IMR-90 (cell line): ENCODE data around the gene FAM53B. TPM values are rescaled to one million over a fixed set of nuclear protein-coding genes. Genes with fewer than 3 reads are reported as not detected.

Experiments
- ATAC-seq: fragments of 200-7000 bp; cut with Tn5 transposase; 2 replicates; pipeline ENCODE4 v1.9.1; 2020; ENCODE audit warnings: low read depth, mild to moderate bottlenecking, moderate library complexity
- BruUV-seq: library from RNA; stranded (reverse); fragments of 400-500 nt; replicated peaks from 2 replicates; lab custom pipeline; 2021; lab: Mats Ljungman, UMichigan
- CTCF ChIA-PET: fragments of 300-600 bp; formaldehyde crosslinking; extraction: SDS; loops from one replicate; lab custom pipeline; 2021; ENCODE audit warnings: antibody characterized with exemption; lab: Yijun Ruan, JAX
- POLR2A ChIA-PET: fragments of 300-600 bp; sonication (Branson Sonifier 250); formaldehyde crosslinking; loops from one replicate; lab custom pipeline; 2022; ENCODE audit warnings: antibody characterized with exemption; ENCODE audit not compliant: unreplicated experiment; lab: Charles Lee
- DNase-seq: peaks from one replicate; pipeline ENCODE4 v3.0.0; 2013
- H2AFZ ChIP-seq: replicated peaks from 2 replicates; pipeline ENCODE3; 2013; ENCODE audit warnings: low read length, mild to moderate bottlenecking; ENCODE audit not compliant: poor library complexity
- H2AK5ac ChIP-seq: 2 replicates; pipeline ENCODE4 v1.6.1; 2013; ENCODE audit warnings: low read depth, low read length, inconsistent platforms
- H2AK9ac ChIP-seq: replicated peaks from 2 replicates; pipeline ENCODE3; 2013; ENCODE audit warnings: mild to moderate bottlenecking, low read depth, low read length, moderate library complexity; ENCODE audit not compliant: poor library complexity
- H2BK120ac ChIP-seq: 2 replicates; pipeline ENCODE4 v1.6.1; 2013; ENCODE audit warnings: low read depth, low read length, inconsistent platforms
- H2BK15ac ChIP-seq: 3 replicates; pipeline ENCODE4 v1.6.1; 2013; ENCODE audit warnings: low read depth, low read length, inconsistent platforms
- H2BK20ac ChIP-seq: 2 replicates; pipeline ENCODE4 v1.6.1; 2013; ENCODE audit warnings: low read depth, mild to moderate bottlenecking, inconsistent platforms, low read length, moderate library complexity
- H2BK5ac ChIP-seq: 2 replicates; pipeline ENCODE4 v1.6.1; 2013; ENCODE audit warnings: mild to moderate bottlenecking, low read depth, low read length, inconsistent platforms; ENCODE audit not compliant: poor library complexity, severe bottlenecking
- H3K14ac ChIP-seq: replicated peaks from 2 replicates; pipeline ENCODE4 v1.6.1; 2013; ENCODE audit warnings: low read depth, low read length, inconsistent platforms
- H3K18ac ChIP-seq: 2 replicates; pipeline ENCODE4 v1.6.1; 2013; ENCODE audit warnings: low read depth, low read length, control low read depth
- H3K23ac ChIP-seq: 2 replicates; pipeline ENCODE4 v1.6.1; 2013; ENCODE audit warnings: low read depth, low read length, inconsistent platforms
- H3K27ac ChIP-seq: 2 replicates; pipeline ENCODE4 v1.5.1; 2013; ENCODE audit warnings: mild to moderate bottlenecking, control low read depth, low read length; ENCODE audit not compliant: insufficient read depth
- H3K27me3 ChIP-seq: 2 replicates; pipeline ENCODE4 v1.6.1; 2013; ENCODE audit warnings: low read length; ENCODE audit not compliant: control insufficient read depth, insufficient read depth
- H3K36me3 ChIP-seq: 2 replicates; pipeline ENCODE4 v1.6.1; 2013; ENCODE audit warnings: low read length, mixed read lengths; ENCODE audit not compliant: control insufficient read depth, insufficient read depth
- H3K4ac ChIP-seq: 2 replicates; pipeline ENCODE4 v1.6.1; 2013; ENCODE audit warnings: low read depth, low read length, inconsistent platforms
- H3K4me1 ChIP-seq: 2 replicates; pipeline ENCODE4 v1.6.1; 2013; ENCODE audit warnings: low read length, mixed read lengths; ENCODE audit not compliant: control insufficient read depth, insufficient read depth
- H3K4me2 ChIP-seq: 2 replicates; pipeline ENCODE4 v1.6.1; 2013; ENCODE audit warnings: low read depth, mild to moderate bottlenecking, control low read depth, low read length, moderate library complexity
- H3K4me3 ChIP-seq: 2 replicates; pipeline ENCODE4 v1.5.1; 2013; ENCODE audit warnings: low read depth, mild to moderate bottlenecking, control low read depth, low read length, moderate library complexity; ENCODE audit not compliant: insufficient read depth
- H3K56ac ChIP-seq: 2 replicates; pipeline ENCODE4 v1.6.1; 2013; ENCODE audit warnings: low read length, inconsistent platforms; ENCODE audit not compliant: insufficient read depth; ENCODE audit errors: extremely low read depth
- H3K79me1 ChIP-seq, 2 experiments: 2 replicates each; pipeline ENCODE4 v1.6.1; 2013; ENCODE audit warnings: low read length in 2 of 2, inconsistent platforms in 1 of 2, low read depth in 1 of 2
- H3K9ac ChIP-seq: 2 replicates; pipeline ENCODE4 v1.6.1; 2013; ENCODE audit warnings: low read depth, low read length, control low read depth
- H3K9me1 ChIP-seq: 2 replicates; pipeline ENCODE4 v1.6.1; 2013; ENCODE audit warnings: low read length, inconsistent platforms; ENCODE audit not compliant: insufficient read depth
- H3K9me3 ChIP-seq: 2 replicates; pipeline ENCODE4 v1.6.1; 2013; ENCODE audit warnings: low read length; ENCODE audit not compliant: control insufficient read depth, insufficient read depth
- H4K20me1 ChIP-seq: 2 replicates; pipeline ENCODE4 v1.6.1; 2013; ENCODE audit warnings: low read length, inconsistent platforms; ENCODE audit not compliant: insufficient read depth
- H4K5ac ChIP-seq: 2 replicates; pipeline ENCODE4 v1.6.1; 2013; ENCODE audit warnings: mild to moderate bottlenecking, low read depth, low read length, control low read depth
- H4K8ac ChIP-seq, 2 experiments: 2 replicates each; pipeline ENCODE4 v1.6.1; 2013; ENCODE audit warnings: low read depth in 2 of 2, low read length in 2 of 2, control low read depth in 1 of 2, inconsistent platforms in 1 of 2
- H4K91ac ChIP-seq: 2 replicates; pipeline ENCODE4 v1.6.1; 2013; ENCODE audit warnings: low read depth, low read length, inconsistent platforms; ENCODE audit not compliant: insufficient read depth
- FOS ChIP-seq: fragments of 150-350 bp; IDR thresholded peaks from 2 replicates; pipeline ENCODE4 v1.6.1; 2016; ENCODE audit warnings: low read depth, low read length
- MXI1 ChIP-seq: IDR thresholded peaks from 2 replicates; pipeline ENCODE4 v1.6.1; 2012; ENCODE audit warnings: low read depth, mild to moderate bottlenecking, low read length, moderate library complexity, borderline replicate concordance
- WGBS, 2 experiments: methylation state at CpG; one replicate each; pipeline versions ENCODE4 v1.1.5 to v1.1.7; 2013; ENCODE audit warnings: missing lambda C conversion rate in 2 of 2; ENCODE audit not compliant: insufficient read length in 1 of 2; ENCODE audit errors: extremely low coverage in 2 of 2; 5-methylcytosine and 5-hydroxymethylcytosine counted together
- dilution Hi-C: fragments of 300-500 bp; cut with HindIII; formaldehyde crosslinking; loops from one replicate; pipeline ENCODE4 v1.14.3; 2018; ENCODE audit warnings: low sequenced_read_pairs; ENCODE audit not compliant: unreplicated experiment
- in situ Hi-C: fragments of 300-500 bp; cut with MboI; formaldehyde crosslinking; loops from 3 replicates; pipeline ENCODE4 v1.14.3; 2019; ENCODE audit warnings: low sequenced_read_pairs, inconsistent platforms, mixed read lengths
- intact Hi-C: fragments of 100-400 bp; cut with micrococcal nuclease; formaldehyde crosslinking; loops from 2 replicates; pipeline ENCODE4 v1.10.0; 2022
- polyA plus RNA-seq, 3 experiments: library from polyadenylated mRNA; depleted of rRNA; stranded (reverse); fragments of >200 nt; gene quantifications; 2 replicates each; pipeline ENCODE4 v1.2.3, GENCODE V29; 2012; ENCODE audit warnings: low replicate concordance in 1 of 3
- total RNA-seq: library from RNA; depleted of rRNA; stranded (reverse); fragments of >200 nt; gene quantifications from 2 replicates; pipeline ENCODE4 v1.2.3, GENCODE V29; 2012

FAM53B gene
- total and polyA plus RNA-seq, 2 of the 4 experiments (the other 2 are of a cell fraction), result 3.8 to 5.7 TPM

- ChIA-PET POLR2A (no interaction called here), CTCF (no interaction called here)
- Histone ChIP-seq H3K18ac (no peak overlapping the region), H4K5ac (no peak overlapping the region), H2BK15ac (no peak overlapping the region), H3K4me1 (peaks cover 13% of the 10 kb centered on the region; the same call in 1 of the 2 replicates), H3K9ac (no peak overlapping the region), H3K56ac (no peak overlapping the region), H3K9me1 (peaks cover 3% of the 10 kb centered on the region), H2AK5ac (no peak overlapping the region), H2BK120ac (no peak overlapping the region), H2AFZ (no peak overlapping the region), H3K4ac (no peak overlapping the region), H3K23ac (no peak overlapping the region), H4K91ac (no peak overlapping the region), H4K8ac (no peak overlapping the region), H3K79me1 (peaks cover 6 to 9% of the 10 kb centered on the region in 2 experiments; a peak in 3 of 4 replicates), H2BK5ac (no peak overlapping the region), H3K14ac (no peak overlapping the region), H3K9me3 (no peaks in the 10 kb centered on the region), H4K20me1 (peaks cover 13% of the 10 kb centered on the region; the same call in 1 of the 2 replicates), H2BK20ac (no peak overlapping the region), H3K27me3 (no peaks in the 10 kb centered on the region), H3K4me3 (no peak overlapping the region), H2AK9ac (no peak overlapping the region), H3K4me2 (no peak overlapping the region), H3K27ac (no peak overlapping the region), H3K36me3 (no peaks in the 10 kb centered on the region)
- intact Hi-C loops, result no loop called here
- BruUV-seq, result no TSS peak
- in situ Hi-C loops, result no loop called here
- WGBS, 2 experiments, result 85% methylated on average over 5 of the region's 9 CpGs; no CpG with 5 or more reads in 1 of the 2 experiments
- dilution Hi-C loops, result no loop called here
- ATAC-seq (no peak), DNase-seq (no peak)
- TF ChIP-seq FOS (no peak), MXI1 (no peak)
These were observed 69.4 kb downstream of the FAM53B start for GRCh38 chr10:124674768-124675222.
